Measurements from ENCODE around the gene TAF6.

The TAF6 gene

GRCh38 chr7:100093054-100093453 is 26.1 kb downstream of the TAF6 start:
- no peaks in the 10 kb centered on the region for H3K9me3 ChIP-seq (ENCODE audit: control insufficient read depth, insufficient read depth, low read depth, low read length)
- H3K36me3 ChIP-seq (ENCODE audit: control insufficient read depth in 2 of 2, insufficient read depth in 1 of 2, low read length in 2 of 2): peaks cover 45 to 78% of the 10 kb centered on the region in 2 experiments
- H3K4me1 ChIP-seq (ENCODE audit: control insufficient read depth, insufficient read depth, low read length): peaks cover 8% of the 10 kb centered on the region
- H3K27ac ChIP-seq (ENCODE audit: extremely low read depth, low read depth, low read length): peak overlapping the region; percentile 13; the same call in 1 of the 2 replicates
- no peak overlapping the region for H3K4me3 ChIP-seq (ENCODE audit: low read depth, low read length)
- no peak for TF ChIP-seq ZNF624 (tag by site-specific recombination; IDR thresholded peaks at IDR 0.05)
- TF ChIP-seq ZNF776 (tag by site-specific recombination; IDR thresholded peaks at IDR 0.05; ENCODE audit: borderline replicate concordance): no peak
- TF ChIP-seq GLIS2 (tag by site-specific recombination; IDR thresholded peaks at IDR 0.05): no peak
- no peak for TF ChIP-seq ZNF488 (tag by site-specific recombination; IDR thresholded peaks at IDR 0.05)
- CTCF ChIA-PET: no interaction called here
- POLR2A ChIA-PET: interaction anchor here (1.2 to 7.9 kb wide), 2 partner anchors 8 to 11 kb away, joined by 5 to 115 read pairs; partner anchors contain the start of genes AP4M1 and MCM7

- Histone ChIP-seq H3K4me1 (ENCODE audit: control insufficient read depth, insufficient read depth, low read length) (peaks cover 8% of the 10 kb centered on the region), H3K9me3 (ENCODE audit: control insufficient read depth, insufficient read depth, low read depth, low read length) (no peaks in the 10 kb centered on the region), H3K36me3 (ENCODE audit: control insufficient read depth in 2 of 2, insufficient read depth in 1 of 2, low read length in 2 of 2) (peaks cover 30 to 64% of the 10 kb centered on the region in 2 experiments), H3K27ac (ENCODE audit: extremely low read depth, low read depth, low read length) (no peak overlapping the region; the same call in 1 of the 2 replicates), H3K4me3 (ENCODE audit: low read depth, low read length) (no peak overlapping the region)
- POLR2A ChIA-PET: interaction anchor here (1.1 to 7.9 kb wide), 5 partner anchors 9 to 57 kb away, joined by 3 to 115 read pairs (median 4); partner anchors contain the start of genes AP4M1, LAMTOR4, MBLAC1 and MCM7
- CTCF ChIA-PET: interaction anchor here (0.7 kb wide), 1 partner anchor 9 kb away, joined by 3 read pairs; no protein-coding TSS in a partner anchor
- TF ChIP-seq ZNF112 (tag by site-specific recombination; IDR thresholded peaks at IDR 0.05) (no peak), ZNF48 (tag by site-specific recombination; IDR thresholded peaks at IDR 0.05) (no peak), ZNF488 (tag by site-specific recombination; IDR thresholded peaks at IDR 0.05) (no peak), ZNF350 (tag by site-specific recombination; IDR thresholded peaks at IDR 0.05) (no peak), ZBTB26 (tag by site-specific recombination; optimal IDR thresholded peaks at IDR 0.05) (no peak), ZBTB1 (tag by site-specific recombination; IDR thresholded peaks at IDR 0.05) (no peak), SCRT1 (tag by site-specific recombination; IDR thresholded peaks at IDR 0.05; ENCODE audit: borderline replicate concordance) (no peak), ZFP69B (tag by site-specific recombination; IDR thresholded peaks at IDR 0.05) (no peak), ZBTB44 (tag by site-specific recombination; IDR thresholded peaks at IDR 0.05) (peak; percentile 23; the same call in 1 of the 2 replicates), ZNF513 (tag by site-specific recombination; IDR thresholded peaks at IDR 0.05) (no peak), ZFHX2 (tag by site-specific recombination; conservative IDR thresholded peaks at IDR 0.05) (no peak), OSR2 (tag by site-specific recombination; IDR thresholded peaks at IDR 0.05) (no peak), ZNF248 (tag by site-specific recombination; IDR thresholded peaks at IDR 0.05) (no peak), SP2 (tag by site-specific recombination; IDR thresholded peaks at IDR 0.05) (0 out of 2 replicates have a peak, but pooled peaks have one; percentile 18), ZNF561 (tag by site-specific recombination; IDR thresholded peaks at IDR 0.05; ENCODE audit: borderline replicate concordance) (no peak), ZNF202 (tag by site-specific recombination; IDR thresholded peaks at IDR 0.05; ENCODE audit: borderline replicate concordance) (no peak), AEBP2 (tag by site-specific recombination; IDR thresholded peaks at IDR 0.05; ENCODE audit: borderline replicate concordance) (no peak), ZNF362 (tag by site-specific recombination; IDR thresholded peaks at IDR 0.05) (no peak), ZNF792 (tag by site-specific recombination; IDR thresholded peaks at IDR 0.05) (no peak), ZNF266 (tag by site-specific recombination; IDR thresholded peaks at IDR 0.05; ENCODE audit: low read depth) (no peak), SETDB1 (IDR thresholded peaks at IDR 0.05; ENCODE audit: insufficient read length, low read length) (no peak), ZNF24 (tag by site-specific recombination; IDR thresholded peaks at IDR 0.05) (0 out of 2 replicates have a peak, but pooled peaks have one; percentile 15)
These were observed 27.6 kb downstream of the TAF6 start for GRCh38 chr7:100091411-100092181.

Data from HEK293 (cell line).